GM18526 (cell line): Measurements from ENCODE around the gene DMRTB1.

Source experiments
- POLR2A ChIP-seq: IDR thresholded peaks from 3 replicates; pipeline ENCODE4 v1.6.1; 2011; ENCODE audit not compliant: insufficient read length; ENCODE audit errors: extremely low read depth

The DMRTB1 gene

DNA sequence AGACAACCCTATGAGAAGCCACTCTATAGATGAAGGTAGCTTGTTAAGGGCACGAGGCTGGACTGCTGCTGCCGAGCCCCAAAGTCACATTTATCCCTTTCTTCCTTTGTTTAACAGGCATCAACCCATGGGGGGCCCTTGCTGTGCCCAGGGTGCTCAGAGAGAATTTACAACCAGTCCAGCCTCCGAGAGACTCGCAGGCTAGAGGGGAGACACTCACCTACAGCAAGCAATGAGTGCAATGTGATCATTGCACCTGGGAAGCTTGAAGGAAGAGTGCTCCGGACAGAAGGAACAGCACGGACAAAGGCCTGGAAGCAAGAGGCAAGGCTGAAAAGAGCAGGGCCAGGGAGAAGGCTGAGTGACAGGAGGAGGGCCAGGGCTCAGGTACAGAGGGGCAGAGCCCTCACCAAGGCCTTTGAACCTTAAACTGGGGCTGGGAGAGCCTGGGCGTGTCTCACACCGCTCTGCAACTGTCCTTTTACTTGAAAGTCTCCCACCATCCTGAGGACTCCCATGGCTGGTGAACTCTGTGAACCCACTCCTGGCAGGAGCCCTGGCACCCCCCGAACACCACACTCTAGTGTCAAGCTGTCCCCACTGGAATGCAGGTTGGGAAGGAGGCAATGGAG lies 27.3 kb downstream of the DMRTB1 start:
- TF ChIP-seq POLR2A, result no peak

DNA sequence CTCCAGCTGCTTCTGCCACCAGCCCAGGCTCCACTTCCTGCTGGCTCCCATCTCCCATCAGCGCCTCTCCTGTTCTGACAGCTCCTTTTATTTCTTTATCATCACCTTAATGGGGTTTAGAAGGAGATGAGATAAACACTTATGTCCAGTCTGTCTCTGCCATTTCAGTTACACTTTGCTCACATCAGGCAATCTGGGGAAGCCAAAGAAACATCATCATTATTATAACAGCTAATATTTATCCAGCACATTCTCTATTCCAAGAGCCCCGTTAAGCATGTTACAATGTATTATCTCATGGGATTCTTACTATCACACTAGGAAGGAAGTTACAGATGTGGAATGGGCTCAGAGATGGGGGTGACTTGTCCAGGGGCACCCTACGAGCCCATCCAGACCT lies 31.2 kb downstream of the DMRTB1 start:
- TF ChIP-seq POLR2A, result no peak

DNA sequence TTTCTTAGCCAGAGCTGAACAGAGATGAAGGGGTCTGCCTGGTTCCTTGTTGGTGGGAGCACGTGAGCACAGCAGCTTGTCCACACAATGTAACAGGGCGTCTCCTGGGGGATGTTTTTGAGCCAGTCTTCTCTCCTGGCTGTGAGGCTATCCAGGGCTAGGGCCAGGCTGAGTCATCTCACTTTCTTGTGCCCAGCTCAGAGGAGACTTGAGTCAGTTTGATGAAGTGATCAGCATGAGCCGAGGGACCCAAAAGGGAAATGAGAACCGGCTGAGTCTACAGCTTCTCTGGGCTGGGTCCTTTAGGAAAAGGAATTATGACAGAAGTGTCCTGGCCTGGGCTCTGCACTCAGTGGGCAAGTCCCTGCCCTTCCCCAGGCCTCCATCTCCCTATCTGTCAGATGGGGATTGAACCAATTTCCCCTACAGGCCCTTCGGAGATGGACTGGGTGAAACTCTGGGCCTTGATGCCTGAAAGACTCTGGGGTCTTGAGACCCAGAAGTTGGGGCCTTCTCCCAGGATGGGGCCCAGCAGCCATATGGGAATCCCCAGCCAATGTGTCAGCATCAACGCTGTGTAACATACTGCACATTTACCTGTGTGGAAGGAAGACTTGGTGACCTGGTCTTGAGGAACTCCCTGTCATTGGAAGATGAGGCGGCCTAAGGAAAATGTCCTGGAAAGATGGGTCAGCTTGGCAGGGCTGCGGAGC lies 36.6 kb downstream of the DMRTB1 start:
- TF ChIP-seq POLR2A, result no peak

DNA sequence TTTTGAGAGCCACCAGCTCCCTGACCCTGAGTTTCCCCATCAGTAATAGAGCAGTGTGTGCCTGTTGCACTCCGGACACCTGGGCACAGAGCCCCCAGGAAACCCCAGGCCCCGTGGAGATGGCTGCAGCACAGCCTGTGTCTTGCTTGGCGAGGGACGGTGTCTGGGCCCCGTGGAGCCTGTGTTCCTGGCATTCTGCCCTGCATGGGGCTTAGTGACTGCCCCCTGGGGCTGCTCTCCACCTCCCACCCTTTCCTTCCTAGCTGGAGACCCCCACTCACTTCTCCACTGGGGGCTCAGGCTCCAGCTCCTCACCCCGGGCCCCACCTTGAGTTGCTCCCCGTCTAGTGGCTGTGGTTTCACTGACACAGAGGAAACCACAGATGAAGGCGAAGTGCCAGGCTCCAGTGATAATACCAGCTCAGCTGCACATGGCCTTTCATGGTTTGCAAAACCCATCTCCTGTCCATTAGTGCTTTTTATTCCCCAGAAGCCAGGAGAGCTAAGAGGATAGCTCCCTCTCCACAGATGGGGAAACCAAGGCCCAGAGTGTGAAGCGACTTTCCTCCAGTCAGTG lies 39.4 kb downstream of the DMRTB1 start:
- TF ChIP-seq POLR2A, result no peak

DNA sequence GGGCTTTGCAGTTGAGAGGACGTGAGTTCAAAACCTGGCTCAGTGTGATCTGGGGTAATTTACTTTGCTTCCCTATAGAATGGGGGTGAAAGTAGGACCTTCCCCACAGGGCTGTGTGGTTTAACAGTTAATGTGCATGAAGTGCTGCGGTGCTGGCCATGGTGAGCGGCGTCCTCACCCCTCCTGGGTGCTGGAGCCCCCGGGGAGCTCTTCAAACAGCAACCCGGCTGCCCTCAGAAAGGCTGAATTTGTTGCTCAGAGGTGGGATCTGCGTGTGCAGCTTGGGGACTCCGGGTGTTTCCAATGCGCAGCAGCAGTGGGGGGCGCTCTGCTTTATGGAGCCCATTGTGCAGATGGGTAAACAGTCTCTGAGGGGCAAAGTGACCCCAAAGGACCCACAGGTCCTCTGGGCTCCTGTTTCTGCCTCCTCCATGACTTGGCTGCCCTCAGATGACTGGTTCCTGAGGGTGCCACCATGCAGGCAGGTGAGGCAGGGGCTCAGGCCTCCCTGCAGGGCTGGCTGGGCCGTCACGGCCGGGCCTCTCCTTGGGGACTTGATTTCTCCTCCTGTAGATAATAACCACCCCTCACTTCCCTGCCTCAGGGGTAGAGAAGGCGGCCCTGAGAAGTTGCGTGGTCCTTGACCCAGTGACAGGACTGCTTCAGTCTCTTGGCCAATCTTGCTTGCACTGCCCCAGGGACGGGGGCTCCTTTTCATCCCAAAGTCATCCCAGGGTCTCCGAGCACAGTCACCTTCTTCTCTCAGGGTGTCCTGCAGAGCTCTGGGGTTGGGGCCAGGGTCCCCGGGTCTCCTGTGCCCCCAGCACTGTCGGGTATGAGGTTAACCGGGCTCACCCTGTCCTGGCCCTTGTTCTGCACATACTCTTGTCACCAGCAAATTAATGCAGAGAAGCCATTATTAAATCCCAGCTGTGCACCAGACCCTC lies 40.3 kb downstream of the DMRTB1 start:
- no peak for TF ChIP-seq POLR2A

DNA sequence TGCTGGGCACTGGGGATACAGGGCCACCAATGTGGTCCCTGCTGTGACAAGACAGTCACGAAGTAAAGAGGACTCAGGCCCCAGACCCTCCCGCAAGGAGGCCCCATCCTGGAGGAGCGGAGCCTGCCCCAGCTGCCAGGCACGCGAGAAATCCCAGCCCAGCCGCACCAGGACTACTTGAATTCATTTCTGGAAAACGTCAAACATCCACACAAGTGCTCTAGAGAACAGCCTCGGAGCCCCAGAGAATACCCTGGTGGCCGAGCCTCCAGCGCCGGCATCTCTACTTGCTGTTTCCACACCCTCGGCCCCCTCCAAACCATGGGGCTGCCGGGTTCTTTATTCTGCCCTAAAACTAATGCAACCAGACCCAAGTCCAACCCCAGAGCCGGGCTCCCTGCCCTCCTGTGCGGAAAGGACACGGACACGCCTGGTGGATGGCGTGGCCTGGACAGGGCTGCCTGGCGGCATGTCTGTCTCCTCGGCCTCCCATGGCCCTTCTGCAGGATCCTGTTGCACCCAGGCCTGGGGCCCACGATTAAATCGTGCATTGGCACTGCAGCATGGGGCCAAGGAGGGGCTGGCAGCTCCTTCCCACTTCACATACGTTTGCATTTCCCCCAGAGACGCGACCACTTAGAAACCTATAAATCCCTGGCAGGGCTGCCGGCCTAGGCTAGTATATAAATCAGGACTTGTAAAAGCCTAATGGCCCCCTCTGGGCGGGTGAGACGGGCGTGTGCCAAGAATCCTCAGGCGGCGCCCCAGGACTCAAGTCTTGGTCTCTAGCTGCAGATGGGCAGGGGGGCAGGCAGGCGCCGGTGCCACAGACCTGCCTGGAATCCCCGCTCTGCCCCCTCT lies 41.2 kb downstream of the DMRTB1 start:
- no peak for TF ChIP-seq POLR2A

GRCh38 chr1:53501065-53502005 lies 42.1 kb downstream of the DMRTB1 start:
- no peak for TF ChIP-seq POLR2A

DNA sequence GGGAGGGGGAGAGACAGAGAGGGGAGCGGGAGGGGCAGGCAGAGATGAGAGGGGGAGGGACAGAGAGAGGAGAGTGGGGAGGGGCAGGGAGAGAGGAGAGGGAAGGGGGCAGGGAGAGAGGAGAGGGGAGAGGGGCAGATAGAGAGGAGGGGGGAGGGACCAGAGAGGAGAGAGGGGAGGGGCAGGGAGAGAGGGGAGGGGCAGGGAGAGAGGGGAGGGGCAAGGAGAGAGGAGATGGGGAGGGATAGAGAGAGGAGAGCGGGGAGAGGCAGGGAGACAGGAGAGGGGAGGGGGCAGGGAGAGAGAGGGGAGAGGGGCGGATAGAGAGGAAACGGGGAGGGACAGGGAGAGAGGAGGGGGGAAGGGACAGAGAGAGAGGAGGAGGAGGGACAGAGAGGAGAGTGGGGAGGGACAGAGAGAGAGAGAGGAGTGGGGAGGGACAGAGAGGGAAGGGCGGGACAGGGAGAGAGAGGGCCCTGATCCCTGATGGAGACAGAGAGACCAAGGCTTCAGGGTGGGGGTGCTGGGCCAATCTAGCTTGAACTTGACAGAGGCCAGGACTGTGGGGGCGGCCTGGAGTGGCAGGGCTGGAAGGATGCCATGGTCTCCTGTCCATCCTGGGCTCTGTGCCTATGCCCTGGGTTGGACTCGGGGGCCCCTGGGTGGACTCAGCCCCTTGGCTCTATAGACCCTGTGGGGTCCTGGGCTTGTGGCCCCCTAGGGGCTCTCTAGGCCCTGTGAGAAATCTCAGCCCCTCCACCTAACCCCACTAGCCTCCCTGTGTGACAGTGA lies 43.6 kb downstream of the DMRTB1 start:
- no peak for TF ChIP-seq POLR2A

GRCh38 chr1:53503433-53504217 lies 44.4 kb downstream of the DMRTB1 start:
- no peak for TF ChIP-seq POLR2A

DNA sequence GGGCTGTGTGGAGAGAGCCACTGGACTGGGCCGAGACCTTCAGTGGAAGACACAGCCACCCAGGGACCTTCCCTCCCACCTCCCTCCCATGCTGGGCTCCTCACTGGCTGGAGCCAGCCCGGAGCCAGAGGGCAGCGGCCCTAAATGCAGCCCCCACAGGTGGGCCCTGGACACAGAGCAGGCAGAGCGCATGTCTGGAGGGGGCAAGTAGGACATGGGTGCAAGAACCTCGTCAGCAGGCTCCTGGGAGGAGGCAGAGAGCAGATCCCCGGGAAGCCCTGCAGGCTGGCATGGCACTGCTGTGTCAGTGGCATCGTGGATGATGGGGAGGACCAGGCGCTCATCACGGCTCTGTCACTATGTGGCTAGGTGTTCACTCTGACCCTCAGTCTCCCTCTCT lies 45.7 kb downstream of the DMRTB1 start:
- TF ChIP-seq POLR2A, result no peak

DNA sequence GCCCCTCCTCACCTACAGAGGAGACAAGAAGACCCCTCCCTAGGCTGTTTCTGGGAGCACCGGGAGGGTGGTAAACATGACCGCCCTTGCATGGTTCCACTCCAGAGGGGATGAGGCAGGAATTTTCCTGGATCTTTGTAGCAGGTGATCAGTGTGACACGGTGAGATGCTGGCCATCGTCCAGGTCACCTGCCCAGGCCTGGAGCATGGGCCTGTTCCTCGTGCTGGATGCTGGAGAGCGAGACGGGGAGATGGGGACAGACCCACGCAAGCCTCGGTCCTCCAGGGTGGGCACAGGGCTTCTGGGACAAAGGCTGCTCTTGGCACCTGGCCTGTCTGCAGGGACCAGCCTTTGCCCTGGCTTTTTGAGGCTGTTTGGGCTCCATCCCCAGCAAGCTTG lies 46.2 kb downstream of the DMRTB1 start:
- TF ChIP-seq POLR2A, result no peak

DNA sequence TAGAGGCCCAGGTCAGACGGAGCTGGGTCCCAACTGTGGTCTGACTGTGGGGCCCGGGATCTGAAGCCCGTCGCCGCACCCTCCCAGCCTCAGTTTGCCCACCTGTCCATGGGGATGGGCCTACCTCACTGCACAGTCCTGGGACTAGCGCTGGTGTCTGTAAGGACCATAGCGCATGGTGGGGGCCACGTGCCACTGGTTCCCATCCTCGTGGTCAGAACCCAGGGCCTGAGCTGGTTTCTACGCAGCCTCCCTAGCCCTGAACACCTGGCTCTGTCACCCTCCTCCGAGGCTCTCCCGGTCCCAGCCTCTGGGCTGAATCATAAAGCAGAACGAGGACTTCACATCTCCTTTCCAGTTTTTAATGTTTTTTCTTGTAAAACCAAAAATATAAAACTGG lies 46.7 kb downstream of the DMRTB1 start:
- no peak for TF ChIP-seq POLR2A
